Liver (tissue), 9 donors: ENCODE data around the gene RAP1GAP2. TPM values are rescaled to one million over a fixed set of nuclear protein-coding genes. Genes with fewer than 3 reads are reported as not detected.
"Not testable (repeated sequence)": the region's sequence is repeated elsewhere in the genome, so short reads cannot be mapped to it uniquely, and the experiment has no call there.

Experiments
- DNase-seq: peaks from one replicate; pipeline ENCODE4 v3.0.0-alpha.2; 2017; ENCODE audit warnings: low spot score
- H3K27ac ChIP-seq, 2 donors: one replicate each; pipeline ENCODE4 v1.7.0; 2013; ENCODE audit warnings: inconsistent platforms in 2 of 2, low read length in 2 of 2, control low read depth in 1 of 2, low read depth in 1 of 2, mild to moderate bottlenecking in 1 of 2
- H3K27me3 ChIP-seq, 4 donors: one replicate each; pipeline versions ENCODE4 v1.6.1 to v1.7.0; 2013; ENCODE audit warnings: low read length in 3 of 4, inconsistent platforms in 1 of 4, mild to moderate bottlenecking in 1 of 4, moderate library complexity in 1 of 4; ENCODE audit not compliant: control insufficient read depth in 4 of 4, insufficient read depth in 4 of 4
- H3K36me3 ChIP-seq, 4 donors: one replicate each; pipeline versions ENCODE4 v1.6.1 to v1.7.0; 2013; ENCODE audit warnings: low read length in 3 of 4, mild to moderate bottlenecking in 3 of 4, low read depth in 1 of 4, moderate library complexity in 1 of 4; ENCODE audit not compliant: control insufficient read depth in 4 of 4, insufficient read depth in 3 of 4
- H3K4me1 ChIP-seq, 4 donors: one replicate each; pipeline versions ENCODE4 v1.6.1 to v1.7.0; 2013; ENCODE audit warnings: low read length in 3 of 4, mild to moderate bottlenecking in 3 of 4, moderate library complexity in 1 of 4; ENCODE audit not compliant: control insufficient read depth in 4 of 4, insufficient read depth in 4 of 4
- H3K4me3 ChIP-seq, 3 donors: one replicate each; pipeline versions ENCODE4 v1.6.1 to v1.7.0; 2013; ENCODE audit warnings: low read length in 3 of 3, control low read depth in 1 of 3, low read depth in 1 of 3, mild to moderate bottlenecking in 1 of 3
- H3K9ac ChIP-seq, 2 donors: one replicate each; pipeline ENCODE4 v1.7.0; 2013; ENCODE audit warnings: low read length in 2 of 2, mild to moderate bottlenecking in 2 of 2, moderate library complexity in 2 of 2, control low read depth in 1 of 2, low read depth in 1 of 2
- H3K9me3 ChIP-seq, 4 donors: one replicate each; pipeline versions ENCODE4 v1.6.1 to v1.7.0; 2013; ENCODE audit warnings: low read length in 3 of 4; ENCODE audit not compliant: control insufficient read depth in 4 of 4
- FOXA1 ChIP-seq: IDR thresholded peaks from 2 replicates; pipeline ENCODE4 v1.6.1; 2016; ENCODE audit warnings: antibody characterized with exemption
- FOXA2 ChIP-seq: IDR thresholded peaks from 2 replicates; pipeline ENCODE4 v1.6.1; 2016; ENCODE audit warnings: antibody characterized with exemption
- HNF4G ChIP-seq: IDR thresholded peaks from 2 replicates; pipeline ENCODE4 v1.6.1; 2016; ENCODE audit warnings: antibody characterized with exemption
- JUND ChIP-seq, 2 donors: IDR thresholded peaks; 2 replicates each; pipeline ENCODE4 v1.6.1; 2016; ENCODE audit warnings: antibody characterized with exemption in 2 of 2
- SP1 ChIP-seq: IDR thresholded peaks from 2 replicates; pipeline ENCODE4 v1.6.1; 2018; ENCODE audit warnings: antibody characterized with exemption, mild to moderate bottlenecking
- TAF1 ChIP-seq: conservative IDR thresholded peaks from 2 replicates; pipeline ENCODE4 v1.6.1; 2016; ENCODE audit warnings: antibody characterized with exemption, mild to moderate bottlenecking
- WGBS: extraction: QIAGEN DNeasy Blood & Tissue Kit; methylation state at CpG from one replicate; pipeline ENCODE4 v1.1.7; 2013; 5-methylcytosine and 5-hydroxymethylcytosine counted together
- polyA plus RNA-seq, 2 donors: library from polyadenylated mRNA; stranded (reverse) in 1 of 2; unstranded in 1 of 2; fragments of 200-250 nt in 1 of 2; fragments of >200 nt in 1 of 2; fragmentation: Nextera tagmentation in 1 of 2; extraction: Ambion mirVana in 1 of 2; gene quantifications; one replicate each; pipeline versions ENCODE4 v1.2.1 to v1.2.3, GENCODE V29; 2013 to 2015
- total RNA-seq, 2 donors: library from RNA; depleted of rRNA; stranded (reverse); fragments of >200 nt; gene quantifications; one replicate each; pipeline ENCODE4 v1.2.3, GENCODE V29; 2014
- TF ChIP-seq, protein P1 (sequence below): IDR thresholded peaks from 2 replicates; pipeline ENCODE4 v1.6.1; 2016; ENCODE audit warnings: antibody characterized with exemption, mild to moderate bottlenecking
- TF ChIP-seq, protein P2 (sequence below): fragments of 150-350 bp; IDR thresholded peaks from 2 replicates; pipeline ENCODE4 v1.5.1; 2017; ENCODE audit warnings: improper control_type of control experiment, low read depth, low read length; ENCODE audit not compliant: missing input control
- TF ChIP-seq, protein P3 (sequence below): IDR thresholded peaks from 2 replicates; pipeline ENCODE4 v1.6.1; 2016; ENCODE audit warnings: antibody characterized with exemption
- TF ChIP-seq, protein P4 (sequence below): IDR thresholded peaks from 2 replicates; pipeline ENCODE4 v1.6.1; 2016; ENCODE audit warnings: antibody characterized with exemption
- donor health status: healthy.
- donor health status: healthy.
- donor health status: healthy.
- donor health status: healthy.
- donor health status: healthy.

RAP1GAP2 gene
- total and polyA plus RNA-seq, 4 donors = 0.56 to 1.7 (median 1.1) TPM

DNA sequence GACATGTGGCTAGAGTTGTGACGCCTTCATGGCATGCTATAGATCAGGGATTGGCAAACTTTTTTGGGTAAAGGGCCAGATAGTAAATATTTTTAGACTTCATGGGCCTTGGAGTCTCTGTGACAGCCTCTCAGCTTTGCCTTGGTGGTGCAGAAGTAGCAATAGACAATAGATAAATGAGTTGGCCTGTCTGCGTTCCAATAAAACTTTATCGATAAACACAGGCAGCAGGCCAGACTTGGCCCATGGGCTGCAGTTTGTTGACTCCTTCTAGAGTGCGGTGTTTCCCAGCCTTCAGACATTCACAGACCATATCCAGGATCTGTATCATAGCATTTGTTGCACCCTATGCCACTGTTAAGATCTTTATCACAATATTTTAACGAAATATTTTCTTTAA lies 190.7 kb downstream of the RAP1GAP2 start (continued):
- TF ChIP-seq, protein P1, sequence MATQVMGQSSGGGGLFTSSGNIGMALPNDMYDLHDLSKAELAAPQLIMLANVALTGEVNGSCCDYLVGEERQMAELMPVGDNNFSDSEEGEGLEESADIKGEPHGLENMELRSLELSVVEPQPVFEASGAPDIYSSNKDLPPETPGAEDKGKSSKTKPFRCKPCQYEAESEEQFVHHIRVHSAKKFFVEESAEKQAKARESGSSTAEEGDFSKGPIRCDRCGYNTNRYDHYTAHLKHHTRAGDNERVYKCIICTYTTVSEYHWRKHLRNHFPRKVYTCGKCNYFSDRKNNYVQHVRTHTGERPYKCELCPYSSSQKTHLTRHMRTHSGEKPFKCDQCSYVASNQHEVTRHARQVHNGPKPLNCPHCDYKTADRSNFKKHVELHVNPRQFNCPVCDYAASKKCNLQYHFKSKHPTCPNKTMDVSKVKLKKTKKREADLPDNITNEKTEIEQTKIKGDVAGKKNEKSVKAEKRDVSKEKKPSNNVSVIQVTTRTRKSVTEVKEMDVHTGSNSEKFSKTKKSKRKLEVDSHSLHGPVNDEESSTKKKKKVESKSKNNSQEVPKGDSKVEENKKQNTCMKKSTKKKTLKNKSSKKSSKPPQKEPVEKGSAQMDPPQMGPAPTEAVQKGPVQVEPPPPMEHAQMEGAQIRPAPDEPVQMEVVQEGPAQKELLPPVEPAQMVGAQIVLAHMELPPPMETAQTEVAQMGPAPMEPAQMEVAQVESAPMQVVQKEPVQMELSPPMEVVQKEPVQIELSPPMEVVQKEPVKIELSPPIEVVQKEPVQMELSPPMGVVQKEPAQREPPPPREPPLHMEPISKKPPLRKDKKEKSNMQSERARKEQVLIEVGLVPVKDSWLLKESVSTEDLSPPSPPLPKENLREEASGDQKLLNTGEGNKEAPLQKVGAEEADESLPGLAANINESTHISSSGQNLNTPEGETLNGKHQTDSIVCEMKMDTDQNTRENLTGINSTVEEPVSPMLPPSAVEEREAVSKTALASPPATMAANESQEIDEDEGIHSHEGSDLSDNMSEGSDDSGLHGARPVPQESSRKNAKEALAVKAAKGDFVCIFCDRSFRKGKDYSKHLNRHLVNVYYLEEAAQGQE = no peak

DNA sequence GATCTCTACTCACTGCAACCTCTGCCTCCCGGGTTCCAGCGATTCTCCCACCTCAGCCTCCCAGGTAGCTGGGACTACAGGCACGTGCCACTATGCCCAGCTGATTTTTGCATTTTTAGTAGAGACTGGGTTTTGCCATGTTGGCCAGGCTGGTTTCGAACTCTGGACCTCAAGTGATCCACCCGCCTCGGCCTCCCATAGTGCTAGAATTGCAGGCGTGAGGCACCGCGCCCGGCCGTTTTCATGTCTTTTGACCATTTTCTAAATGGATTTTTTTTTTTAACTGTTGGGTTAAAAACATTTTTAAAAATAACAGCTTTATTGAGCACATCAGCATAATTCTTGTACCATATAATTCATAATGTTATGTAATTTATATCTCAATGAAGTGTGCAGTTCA lies 193.2 kb downstream of the RAP1GAP2 start:
- not testable (repeated sequence) for H3K4me1 ChIP-seq, H3K36me3 ChIP-seq, H3K9ac ChIP-seq, H3K9me3 ChIP-seq, H3K27me3 ChIP-seq, H3K27ac ChIP-seq, H3K4me3 ChIP-seq
- WGBS = 94% methylated on average over 11 of the region's 11 CpGs
- peak; percentile 5 for DNase-seq

DNA sequence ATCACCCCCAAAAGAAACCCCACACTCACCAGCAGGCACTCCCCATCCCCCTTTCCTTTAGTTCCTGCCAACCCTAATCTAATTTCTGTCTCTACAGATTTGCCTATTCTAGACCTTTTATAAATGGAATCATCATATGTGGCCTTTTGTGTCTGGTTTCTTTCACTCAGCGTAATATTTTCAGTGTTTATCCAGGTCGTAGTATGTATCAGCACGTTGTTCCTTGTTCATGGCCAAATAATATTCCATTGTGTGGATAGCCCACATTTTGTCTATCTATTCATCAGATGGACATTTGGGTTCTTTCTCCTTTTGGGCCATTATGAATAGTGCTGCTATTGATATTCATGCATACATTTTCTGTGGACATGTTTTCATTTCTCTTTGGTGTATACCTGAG lies 193.6 kb downstream of the RAP1GAP2 start:
- WGBS = 92% methylated on average over 3 of the region's 3 CpGs
- H3K4me3 ChIP-seq = no peak overlapping the region
- no peak for DNase-seq
- no peaks in the 10 kb centered on the region for H3K27me3 ChIP-seq
- H3K4me1 ChIP-seq = no peaks in the 10 kb centered on the region
- H3K9ac ChIP-seq = no peak overlapping the region
- H3K27ac ChIP-seq = no peak overlapping the region
- H3K36me3 ChIP-seq = no peaks in the 10 kb centered on the region
- H3K9me3 ChIP-seq = no peaks in the 10 kb centered on the region
- TF ChIP-seq SP1 = no peak
- TF ChIP-seq, protein P1 = no peak
- TF ChIP-seq FOXA1 = no peak
- no peak for TF ChIP-seq HNF4G
- TF ChIP-seq, protein P2, sequence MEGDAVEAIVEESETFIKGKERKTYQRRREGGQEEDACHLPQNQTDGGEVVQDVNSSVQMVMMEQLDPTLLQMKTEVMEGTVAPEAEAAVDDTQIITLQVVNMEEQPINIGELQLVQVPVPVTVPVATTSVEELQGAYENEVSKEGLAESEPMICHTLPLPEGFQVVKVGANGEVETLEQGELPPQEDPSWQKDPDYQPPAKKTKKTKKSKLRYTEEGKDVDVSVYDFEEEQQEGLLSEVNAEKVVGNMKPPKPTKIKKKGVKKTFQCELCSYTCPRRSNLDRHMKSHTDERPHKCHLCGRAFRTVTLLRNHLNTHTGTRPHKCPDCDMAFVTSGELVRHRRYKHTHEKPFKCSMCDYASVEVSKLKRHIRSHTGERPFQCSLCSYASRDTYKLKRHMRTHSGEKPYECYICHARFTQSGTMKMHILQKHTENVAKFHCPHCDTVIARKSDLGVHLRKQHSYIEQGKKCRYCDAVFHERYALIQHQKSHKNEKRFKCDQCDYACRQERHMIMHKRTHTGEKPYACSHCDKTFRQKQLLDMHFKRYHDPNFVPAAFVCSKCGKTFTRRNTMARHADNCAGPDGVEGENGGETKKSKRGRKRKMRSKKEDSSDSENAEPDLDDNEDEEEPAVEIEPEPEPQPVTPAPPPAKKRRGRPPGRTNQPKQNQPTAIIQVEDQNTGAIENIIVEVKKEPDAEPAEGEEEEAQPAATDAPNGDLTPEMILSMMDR = no peak
- TF ChIP-seq, protein P3, sequence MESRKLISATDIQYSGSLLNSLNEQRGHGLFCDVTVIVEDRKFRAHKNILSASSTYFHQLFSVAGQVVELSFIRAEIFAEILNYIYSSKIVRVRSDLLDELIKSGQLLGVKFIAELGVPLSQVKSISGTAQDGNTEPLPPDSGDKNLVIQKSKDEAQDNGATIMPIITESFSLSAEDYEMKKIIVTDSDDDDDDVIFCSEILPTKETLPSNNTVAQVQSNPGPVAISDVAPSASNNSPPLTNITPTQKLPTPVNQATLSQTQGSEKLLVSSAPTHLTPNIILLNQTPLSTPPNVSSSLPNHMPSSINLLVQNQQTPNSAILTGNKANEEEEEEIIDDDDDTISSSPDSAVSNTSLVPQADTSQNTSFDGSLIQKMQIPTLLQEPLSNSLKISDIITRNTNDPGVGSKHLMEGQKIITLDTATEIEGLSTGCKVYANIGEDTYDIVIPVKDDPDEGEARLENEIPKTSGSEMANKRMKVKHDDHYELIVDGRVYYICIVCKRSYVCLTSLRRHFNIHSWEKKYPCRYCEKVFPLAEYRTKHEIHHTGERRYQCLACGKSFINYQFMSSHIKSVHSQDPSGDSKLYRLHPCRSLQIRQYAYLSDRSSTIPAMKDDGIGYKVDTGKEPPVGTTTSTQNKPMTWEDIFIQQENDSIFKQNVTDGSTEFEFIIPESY = no peak
- TF ChIP-seq, protein P4, sequence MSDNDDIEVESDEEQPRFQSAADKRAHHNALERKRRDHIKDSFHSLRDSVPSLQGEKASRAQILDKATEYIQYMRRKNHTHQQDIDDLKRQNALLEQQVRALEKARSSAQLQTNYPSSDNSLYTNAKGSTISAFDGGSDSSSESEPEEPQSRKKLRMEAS = no peak
- no peak for TF ChIP-seq JUND (IDR thresholded peaks at IDR 0.05)
- TF ChIP-seq TAF1 = no peak
- TF ChIP-seq FOXA2 = no peak
